AG04450 (cell line): ENCODE measurements around the gene MRPS16. TPM values are rescaled to one million over a fixed set of nuclear protein-coding genes. Genes with fewer than 3 reads are reported as not detected.
"Not testable (repeated sequence)": the region's sequence is repeated elsewhere in the genome, so short reads cannot be mapped to it uniquely, and the experiment has no call there.

Experiments used
- CTCF ChIA-PET: fragments of 300-600, 350-600 bp; formaldehyde crosslinking; extraction: SDS; loops from one replicate; lab custom pipeline; 2022; ENCODE audit warnings: antibody characterized with exemption, inconsistent platforms; lab: Charles Lee
- POLR2A ChIA-PET: fragments of 350-600 bp; formaldehyde crosslinking; extraction: SDS; loops from one replicate; lab custom pipeline; 2021; ENCODE audit warnings: antibody characterized with exemption, inconsistent platforms; lab: Yijun Ruan, JAX
- DNase-seq: peaks from one replicate; pipeline ENCODE4 v3.0.0-alpha.2; 2011; ENCODE audit warnings: low read depth, low spot score
- H3K27ac ChIP-seq: one replicate; pipeline ENCODE4 v1.5.1; 2012; ENCODE audit warnings: low read depth, low read length, control low read depth
- H3K27me3 ChIP-seq: one replicate; pipeline ENCODE4 v1.6.0; 2012; ENCODE audit warnings: low read length; ENCODE audit not compliant: control insufficient read depth, insufficient read depth
- H3K4me3 ChIP-seq: 2 replicates; pipeline ENCODE4 v1.5.1; 2011; ENCODE audit warnings: mild to moderate bottlenecking, low read depth, low read length, control low read depth
- H3K9me3 ChIP-seq: 2 replicates; pipeline ENCODE4 v1.5.1; 2012; ENCODE audit warnings: low read length; ENCODE audit not compliant: control insufficient read depth, insufficient read depth
- CTCF ChIP-seq: IDR thresholded peaks from 2 replicates; pipeline ENCODE4 v1.5.1; 2011; ENCODE audit warnings: low read depth, low read length, control low read depth, inconsistent platforms
- polyA plus RNA-seq: library from polyadenylated mRNA; depleted of rRNA; stranded (reverse); fragments of >200 nt; gene quantifications from 2 replicates; pipeline ENCODE4 v1.2.3, GENCODE V29; 2011

The MRPS16 gene
- polyA plus RNA-seq, 1 experiment, result 67.7 TPM

DNA sequence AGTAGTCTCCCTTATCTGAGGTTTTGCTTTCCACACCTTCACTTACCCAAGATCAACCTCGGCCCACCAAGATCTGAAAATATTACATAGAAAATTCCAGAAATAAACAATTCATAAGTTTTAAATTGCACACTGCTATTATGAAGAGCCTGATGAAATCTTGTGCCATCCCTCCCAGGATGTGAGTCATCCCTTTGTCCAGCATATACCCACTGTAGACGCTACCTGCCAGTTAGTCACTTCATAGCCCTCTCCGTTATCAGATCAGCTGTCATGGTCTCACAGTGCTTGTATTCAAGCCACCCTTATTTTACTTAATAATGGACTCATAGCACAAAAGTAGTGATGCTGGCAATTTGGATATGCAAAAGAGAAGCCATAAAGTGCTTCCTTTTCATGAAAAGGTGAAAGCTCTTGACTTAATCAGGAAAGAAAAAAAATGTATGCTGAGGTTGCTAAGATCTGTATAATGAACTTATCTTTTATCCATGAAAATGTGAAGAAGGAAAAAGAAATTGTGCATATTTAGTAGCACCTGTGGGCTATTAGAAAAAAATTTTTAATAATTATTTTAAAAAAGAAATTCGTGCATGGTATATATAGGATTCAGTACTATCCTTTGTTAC, 9.8 kb upstream of the MRPS16 start:
- H3K27me3 ChIP-seq, result peaks cover 6% of the 10 kb centered on the region
- no peak overlapping the region for H3K27ac ChIP-seq
- H3K4me3 ChIP-seq, result no peak overlapping the region
- no peak for TF ChIP-seq CTCF
- ChIA-PET POLR2A (no interaction called here), CTCF (no interaction called here)
- DNase-seq, result peak; percentile 43
- no peaks in the 10 kb centered on the region; the same call in 1 of the 2 replicates for H3K9me3 ChIP-seq

GRCh38 chr10:73261362-73261995, 9.0 kb upstream of the MRPS16 start:
- Histone ChIP-seq H3K9me3 (no peaks in the 10 kb centered on the region; the same call in 1 of the 2 replicates), H3K4me3 (no peak overlapping the region), H3K27me3 (no peaks in the 10 kb centered on the region), H3K27ac (no peak overlapping the region)
- TF ChIP-seq CTCF, result no peak
- ChIA-PET POLR2A (no interaction called here), CTCF (no interaction called here)
- no peak for DNase-seq

GRCh38 chr10:73258612-73259011, 6.2 kb upstream of the MRPS16 start:
- H3K9me3 ChIP-seq, H3K27me3 ChIP-seq, H3K4me3 ChIP-seq, H3K27ac ChIP-seq, POLR2A ChIA-PET, DNase-seq, CTCF ChIA-PET: not testable (repeated sequence)

DNA sequence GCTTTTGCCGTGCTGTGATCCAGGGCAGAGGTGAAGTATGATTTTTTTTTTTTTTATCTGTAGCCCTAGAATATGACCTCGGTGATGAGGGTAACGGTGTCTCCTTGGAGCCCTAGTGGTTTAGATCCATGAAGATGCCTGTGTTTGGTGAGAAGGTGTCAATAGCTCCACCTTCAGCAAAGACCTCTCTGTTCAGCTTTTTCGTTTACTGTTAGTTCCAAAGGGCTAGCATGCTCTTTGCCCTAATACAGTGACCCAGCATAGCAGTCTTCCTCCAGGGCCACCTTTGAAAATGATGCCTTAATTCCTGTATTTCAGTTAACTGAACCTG, 746 bp upstream of the MRPS16 start:
- no peak for TF ChIP-seq CTCF
- DNase-seq, result no peak
- H3K27me3 ChIP-seq, result no peaks in the 10 kb centered on the region
- ChIA-PET POLR2A (interaction anchor here (0.6 to 1.5 kb wide), 4 partner anchors 7 to 160 kb away, joined by 3 to 14 read pairs (median 4); partner anchors contain the start of gene CFAP70), CTCF (interaction anchor here (0.5 to 2.2 kb wide), 2 partner anchors 11 to 26 kb away, joined by 3 to 8 read pairs; no protein-coding TSS in a partner anchor)
- H3K9me3 ChIP-seq, result no peaks in the 10 kb centered on the region
- H3K4me3 ChIP-seq, result peak overlapping the region; percentile 99
- H3K27ac ChIP-seq, result peak overlapping the region; percentile 89

GRCh38 chr10:73251683-73252444, 580 bp downstream of the MRPS16 start:
- peak overlapping the region; percentile 99 for H3K4me3 ChIP-seq
- H3K27ac ChIP-seq, result peak overlapping the region; percentile 89
- CTCF ChIA-PET, result interaction anchor here (2.2 kb wide), 1 partner anchor 12 kb away, joined by 8 read pairs; no protein-coding TSS in a partner anchor
- POLR2A ChIA-PET, result interaction anchor here (0.7 to 1.5 kb wide), 3 partner anchors 107 to 515 kb away, joined by 3 to 4 read pairs (median 4); partner anchors contain the start of gene CFAP70
- no peaks in the 10 kb centered on the region for H3K27me3 ChIP-seq
- H3K9me3 ChIP-seq, result no peaks in the 10 kb centered on the region; the same call in 1 of the 2 replicates
- no peak for TF ChIP-seq CTCF
- no peak for DNase-seq
